GM23338 (cell line): ENCODE data around the gene KCNMA1. TPM values are rescaled to one million over a fixed set of nuclear protein-coding genes. Genes with fewer than 3 reads are reported as not detected.

Experiments used
- ATAC-seq: fragments of 200-7000 bp; cut with Tn5 transposase; 3 replicates; pipeline ENCODE4 v1.9.1; 2020
- DNase-seq: peaks from one replicate; pipeline ENCODE4 v3.0.0-alpha.2; 2015; ENCODE audit warnings: low spot score
- H2AFZ ChIP-seq: fragments of 200-600 bp; sonication (generic); 2 replicates; pipeline ENCODE4 v1.8.0; 2016; ENCODE audit warnings: antibody characterized with exemption, mild to moderate bottlenecking, moderate library complexity
- H3F3A ChIP-seq: fragments of 200-600 bp; sonication (generic); replicated peaks from 2 replicates; pipeline ENCODE4 v1.8.0; 2017; ENCODE audit warnings: antibody characterized with exemption, mixed run types, low read depth
- H3K27ac ChIP-seq: fragments of 200-600 bp; sonication (generic); 2 replicates; pipeline ENCODE4 v1.6.1; 2016; ENCODE audit warnings: low read depth
- H3K27me3 ChIP-seq: fragments of 200-600 bp; sonication (generic); 2 replicates; pipeline ENCODE4 v1.8.0; 2016; ENCODE audit warnings: mild to moderate bottlenecking, mixed run types, moderate library complexity; ENCODE audit not compliant: insufficient read depth
- H3K36me3 ChIP-seq: fragments of 200-600 bp; sonication (generic); 2 replicates; pipeline ENCODE4 v1.8.0; 2016; ENCODE audit warnings: mild to moderate bottlenecking; ENCODE audit not compliant: insufficient read depth
- H3K4me1 ChIP-seq: fragments of 200-600 bp; sonication (generic); 2 replicates; pipeline ENCODE4 v1.8.0; 2016; ENCODE audit warnings: mild to moderate bottlenecking, moderate library complexity; ENCODE audit not compliant: insufficient read depth
- H3K4me2 ChIP-seq: fragments of 200-600 bp; sonication (generic); 2 replicates; pipeline ENCODE4 v1.7.1; 2017; ENCODE audit warnings: mixed run types
- H3K4me3 ChIP-seq: fragments of 200-600 bp; sonication (generic); 2 replicates; pipeline ENCODE4 v1.6.1; 2016; ENCODE audit warnings: mixed run types
- H3K79me2 ChIP-seq: fragments of 200-600 bp; sonication (generic); replicated peaks from 2 replicates; pipeline ENCODE4 v1.8.0; 2017; ENCODE audit warnings: mild to moderate bottlenecking; ENCODE audit not compliant: insufficient read depth
- H3K9me2 ChIP-seq: fragments of 200-600 bp; sonication (generic); 2 replicates; pipeline ENCODE4 v1.8.0; 2017; ENCODE audit not compliant: insufficient read depth
- H4K20me1 ChIP-seq: fragments of 200-600 bp; sonication (generic); replicated peaks from 2 replicates; pipeline ENCODE4 v1.8.0; 2017; ENCODE audit warnings: mild to moderate bottlenecking; ENCODE audit not compliant: insufficient read depth
- H3K27ac Mint-ChIP-seq: 2 replicates; pipeline ENCODE4 v1.8.0; 2020; ENCODE audit warnings: inconsistent platforms, mild to moderate bottlenecking, moderate library complexity, mixed read lengths
- H3K27me3 Mint-ChIP-seq: 3 replicates; pipeline ENCODE4 v1.8.0; 2022; ENCODE audit warnings: low read depth, mild to moderate bottlenecking, moderate library complexity, mixed read lengths, inconsistent platforms; ENCODE audit not compliant: insufficient read depth, poor library complexity
- H3K36me3 Mint-ChIP-seq: 3 replicates; pipeline ENCODE4 v1.8.0; 2021; ENCODE audit warnings: low read depth, mild to moderate bottlenecking, inconsistent platforms, moderate library complexity, mixed read lengths
- H3K4me1 Mint-ChIP-seq: 3 replicates; pipeline ENCODE4 v1.8.0; 2020; ENCODE audit warnings: mild to moderate bottlenecking, inconsistent platforms, mixed read lengths
- H3K4me3 Mint-ChIP-seq: 3 replicates; pipeline ENCODE4 v1.8.0; 2021; ENCODE audit warnings: moderate library complexity, mild to moderate bottlenecking, inconsistent platforms, mixed read lengths
- H3K9me3 Mint-ChIP-seq: 3 replicates; pipeline ENCODE4 v1.8.0; 2020; ENCODE audit warnings: moderate library complexity, mild to moderate bottlenecking, inconsistent platforms, mixed read lengths
- CREB1 ChIP-seq: fragments of 250-450 bp; sonication (Bioruptor Pico); IDR thresholded peaks from 2 replicates; pipeline ENCODE4 v1.5.0; 2020; ENCODE audit warnings: low read depth, mild to moderate bottlenecking, moderate library complexity
- CTCF ChIP-seq, 2 experiments: fragments of 200-600 bp in 1 of 2; sonication (generic) in 1 of 2; conservative IDR thresholded peaks; 2 replicates each; pipeline versions ENCODE4 v1.5.1 to v1.6.1; 2016 to 2017; ENCODE audit warnings: antibody characterized with exemption in 2 of 2, low read depth in 2 of 2, mild to moderate bottlenecking in 2 of 2, moderate library complexity in 1 of 2
- ETS1 ChIP-seq: IDR thresholded peaks from 2 replicates; pipeline ENCODE4 v1.6.1; 2016; ENCODE audit warnings: antibody characterized with exemption
- JUNB ChIP-seq: IDR thresholded peaks from one replicate; pipeline ENCODE4 v1.6.1; 2016; ENCODE audit warnings: antibody characterized with exemption; ENCODE audit not compliant: unreplicated experiment
- POLR2AphosphoS5 ChIP-seq: IDR thresholded peaks from 2 replicates; pipeline ENCODE4 v1.6.1; 2016; ENCODE audit warnings: antibody characterized with exemption, low read depth
- STAT1 ChIP-seq: IDR thresholded peaks from one replicate; pipeline ENCODE4 v1.6.1; 2016; ENCODE audit warnings: antibody characterized with exemption; ENCODE audit not compliant: unreplicated experiment
- ZNF114 ChIP-seq: fragments of 250-450 bp; sonication (Bioruptor Pico); IDR thresholded peaks from 2 replicates; pipeline ENCODE4 v1.5.0; 2020; ENCODE audit warnings: mild to moderate bottlenecking, moderate library complexity
- ZNF331 ChIP-seq: fragments of 250-450 bp; sonication (Bioruptor Pico); IDR thresholded peaks from 2 replicates; pipeline ENCODE4 v1.5.0; 2020; ENCODE audit warnings: low read depth, mild to moderate bottlenecking, moderate library complexity
- polyA plus RNA-seq: library from polyadenylated mRNA; unstranded; fragments of >200 nt; fragmentation: Nextera tagmentation; extraction: Ambion mirVana; gene quantifications from 2 replicates; pipeline ENCODE4 v1.2.1, GENCODE V29; 2016
- total RNA-seq: library from RNA; depleted of rRNA; stranded (reverse); fragments of >200 nt; shearing (Covaris generic); gene quantifications from 2 replicates; pipeline ENCODE4 v1.2.3, GENCODE V29; 2014

KCNMA1 gene
- total and polyA plus RNA-seq, 2 experiments from 2014 or later, result 8.2 to 9.0 TPM

GRCh38 chr10:77571490-77571889, 66.1 kb downstream of the KCNMA1 start:
- no peaks in the 10 kb centered on the region for H3K27me3 ChIP-seq
- peaks cover 5% of the 10 kb centered on the region; the same call in 1 of the 2 replicates for H3K4me1 ChIP-seq
- TF ChIP-seq CREB1 (CRISPR knock-in tag) (no peak), ZNF331 (CRISPR knock-in tag) (no peak)
- H3K4me1 Mint-ChIP-seq, result peaks cover 3% of the 10 kb centered on the region
- H3K27ac Mint-ChIP-seq, result no peak overlapping the region
- no peaks in the 10 kb centered on the region for H3K36me3 Mint-ChIP-seq
- no peaks in the 10 kb centered on the region for H3K9me3 Mint-ChIP-seq
- no peaks in the 10 kb centered on the region for H3K79me2 ChIP-seq
- H3K27ac ChIP-seq, result no peak overlapping the region
- H3K9me2 ChIP-seq, result no peaks in the 10 kb centered on the region
- H3K4me2 ChIP-seq, result no peak overlapping the region
- no peak overlapping the region for H3K4me3 Mint-ChIP-seq
- H3K27me3 Mint-ChIP-seq, result peaks cover 8% of the 10 kb centered on the region
- H3K4me3 ChIP-seq, result no peak overlapping the region
- ATAC-seq (no peak), DNase-seq (no peak)
- H3K36me3 ChIP-seq, result no peaks in the 10 kb centered on the region
- no peaks in the 10 kb centered on the region for H3F3A ChIP-seq
- H2AFZ ChIP-seq, result no peak overlapping the region
- H4K20me1 ChIP-seq, result no peaks in the 10 kb centered on the region

DNA sequence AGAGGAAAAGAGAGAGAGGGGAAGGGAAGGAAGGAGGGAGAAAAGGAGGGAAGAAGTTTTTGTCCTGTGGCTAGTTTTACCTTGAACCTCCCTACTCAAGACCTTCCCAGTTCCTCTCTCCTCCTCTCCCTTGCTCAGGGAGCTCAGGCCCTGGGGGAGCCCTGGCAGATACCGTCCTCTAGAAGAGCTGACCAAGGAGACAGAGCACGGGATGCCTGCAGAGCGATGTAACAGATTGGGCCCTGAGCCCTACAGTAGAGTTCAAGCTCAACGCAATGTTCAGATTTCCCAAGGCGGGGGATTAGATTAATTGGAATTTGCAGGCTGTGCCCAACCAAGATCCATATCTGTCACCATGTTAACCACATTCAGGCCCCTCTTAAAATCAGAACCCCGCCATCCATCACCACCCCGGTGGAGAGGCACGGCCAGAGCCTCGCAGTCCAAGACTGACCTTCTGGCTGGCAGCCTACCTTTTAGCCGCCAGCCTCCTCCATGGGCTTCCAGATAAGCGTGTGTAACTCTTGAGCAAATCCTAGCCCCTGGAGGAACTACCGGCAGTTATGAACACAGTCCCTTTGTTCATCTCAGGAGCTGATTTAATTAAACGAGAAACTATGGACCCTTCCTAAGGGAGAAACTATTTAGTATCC, 70.6 kb downstream of the KCNMA1 start:
- H3K27me3 ChIP-seq, result no peaks in the 10 kb centered on the region
- no peak overlapping the region for H3K27ac ChIP-seq
- H3K79me2 ChIP-seq, result no peaks in the 10 kb centered on the region
- H3K36me3 Mint-ChIP-seq, result no peaks in the 10 kb centered on the region
- H3K27ac Mint-ChIP-seq, result no peak overlapping the region
- no peaks in the 10 kb centered on the region for H3K36me3 ChIP-seq
- H3K9me3 Mint-ChIP-seq, result no peaks in the 10 kb centered on the region
- H4K20me1 ChIP-seq, result no peaks in the 10 kb centered on the region
- H3F3A ChIP-seq, result no peaks in the 10 kb centered on the region
- H3K4me3 Mint-ChIP-seq, result no peak overlapping the region
- no peaks in the 10 kb centered on the region for H3K9me2 ChIP-seq
- H3K4me2 ChIP-seq, result no peak overlapping the region; the same call in 1 of the 2 replicates
- H3K4me1 Mint-ChIP-seq, result peaks cover 27% of the 10 kb centered on the region
- H3K4me1 ChIP-seq, result peaks cover 30% of the 10 kb centered on the region
- ATAC-seq (no peak), DNase-seq (no peak)
- peaks cover 7% of the 10 kb centered on the region for H3K27me3 Mint-ChIP-seq
- TF ChIP-seq CREB1 (CRISPR knock-in tag), result no peak
- TF ChIP-seq POLR2AphosphoS5, result no peak
- TF ChIP-seq ZNF114 (CRISPR knock-in tag), result no peak
- TF ChIP-seq ETS1, result no peak
- TF ChIP-seq JUNB, result no peak
- TF ChIP-seq CTCF (conservative IDR thresholded peaks at IDR 0.05; ENCODE audit: low read depth in 2 of 2), result no peak
- no peak for TF ChIP-seq STAT1
- no peak overlapping the region for H3K4me3 ChIP-seq
- no peak overlapping the region for H2AFZ ChIP-seq
